NCI-H345 (cell line): ENCODE measurements around the gene SHLD2.
"Not testable (repeated sequence)": the region's sequence is repeated elsewhere in the genome, so short reads cannot be mapped to it uniquely, and the experiment has no call there.

Experiments used
- DNase-seq: peaks from one replicate; lab custom pipeline; 2025; lab: John Stamatoyannopoulos, UW

SHLD2 gene

GRCh38 chr10:87142230-87143108, 47.5 kb downstream of the SHLD2 start:
- DNase-seq, result not testable (repeated sequence)

GRCh38 chr10:87143109-87143418, 48.1 kb downstream of the SHLD2 start:
- not testable (repeated sequence) for DNase-seq

GRCh38 chr10:87145598-87145997, 50.6 kb downstream of the SHLD2 start:
- not testable (repeated sequence) for DNase-seq

- not testable (repeated sequence) for DNase-seq
Observed at GRCh38 chr10:87149020-87149609, 54.1 kb downstream of the SHLD2 start.

GRCh38 chr10:87151516-87151915, 56.5 kb downstream of the SHLD2 start:
- not testable (repeated sequence) for DNase-seq

- not testable (repeated sequence) for DNase-seq
Observed at GRCh38 chr10:87156841-87157240, 61.8 kb downstream of the SHLD2 start.

- DNase-seq, result not testable (repeated sequence)
Observed at GRCh38 chr10:87157821-87158220, 62.8 kb downstream of the SHLD2 start.

- DNase-seq, result not testable (repeated sequence)
Observed at GRCh38 chr10:87162703-87163293, 67.8 kb downstream of the SHLD2 start.

- DNase-seq, result not testable (repeated sequence)
Observed at GRCh38 chr10:87163414-87163813, 68.4 kb downstream of the SHLD2 start.

- not testable (repeated sequence) for DNase-seq
Observed at GRCh38 chr10:87169857-87170256, 74.9 kb downstream of the SHLD2 start.

GRCh38 chr10:87170705-87171104, 75.7 kb downstream of the SHLD2 start:
- not testable (repeated sequence) for DNase-seq

- DNase-seq, result not testable (repeated sequence)
Observed at GRCh38 chr10:87171670-87172069, 76.7 kb downstream of the SHLD2 start.

- not testable (repeated sequence) for DNase-seq
Observed at GRCh38 chr10:87172178-87172577, 77.2 kb downstream of the SHLD2 start.

- not testable (repeated sequence) for DNase-seq
Observed at GRCh38 chr10:87177587-87177986, 82.6 kb downstream of the SHLD2 start.

GRCh38 chr10:87184421-87184820, 89.4 kb downstream of the SHLD2 start:
- not testable (repeated sequence) for DNase-seq

- DNase-seq, result not testable (repeated sequence)
Observed at GRCh38 chr10:87186016-87186415, 91.0 kb downstream of the SHLD2 start.

GRCh38 chr10:87187573-87187972, 92.6 kb downstream of the SHLD2 start:
- DNase-seq, result not testable (repeated sequence)

- not testable (repeated sequence) for DNase-seq
Observed at GRCh38 chr10:87191841-87192240, 96.8 kb downstream of the SHLD2 start.

GRCh38 chr10:87200924-87201323, 105.9 kb downstream of the SHLD2 start:
- not testable (repeated sequence) for DNase-seq

GRCh38 chr10:87204801-87205200, 109.8 kb downstream of the SHLD2 start:
- not testable (repeated sequence) for DNase-seq

GRCh38 chr10:87206922-87207321, 111.9 kb downstream of the SHLD2 start:
- DNase-seq, result not testable (repeated sequence)

GRCh38 chr10:87210309-87210708, 115.3 kb downstream of the SHLD2 start:
- DNase-seq, result not testable (repeated sequence)

GRCh38 chr10:87211848-87212247, 116.8 kb downstream of the SHLD2 start:
- not testable (repeated sequence) for DNase-seq
